ENCODE data around the gene EHD2.
"Not testable (repeated sequence)": the region's sequence is repeated elsewhere in the genome, so short reads cannot be mapped to it uniquely, and the experiment has no call there.

EHD2 gene

GRCh38 chr19:47750752-47751151, 37.5 kb downstream of the EHD2 start:
- DNase-seq: no peak

- DNase-seq: no peak
These were observed 39.4 kb downstream of the EHD2 start for GRCh38 chr19:47752440-47753211.

- no peak for DNase-seq
These were observed 41.2 kb downstream of the EHD2 start for GRCh38 chr19:47754206-47755064.

GRCh38 chr19:47755065-47755761, 42.0 kb downstream of the EHD2 start:
- DNase-seq: no peak

- no peak for DNase-seq
These were observed 42.8 kb downstream of the EHD2 start for GRCh38 chr19:47755762-47756626.

GRCh38 chr19:47756627-47756929, 43.4 kb downstream of the EHD2 start:
- no peak for DNase-seq

- DNase-seq: no peak
These were observed 43.9 kb downstream of the EHD2 start for GRCh38 chr19:47756953-47757608.

- DNase-seq: no peak
These were observed 44.6 kb downstream of the EHD2 start for GRCh38 chr19:47757617-47758442.

GRCh38 chr19:47758443-47758804, 45.2 kb downstream of the EHD2 start:
- DNase-seq: no peak

- no peak for DNase-seq
These were observed 47.4 kb downstream of the EHD2 start for GRCh38 chr19:47760632-47760999.

- no peak for DNase-seq
These were observed 48.3 kb downstream of the EHD2 start for GRCh38 chr19:47761566-47761965.

GRCh38 chr19:47762151-47762550, 48.9 kb downstream of the EHD2 start:
- no peak for DNase-seq

GRCh38 chr19:47762615-47763308, 49.5 kb downstream of the EHD2 start:
- DNase-seq: no peak

GRCh38 chr19:47764705-47765104, 51.5 kb downstream of the EHD2 start:
- not testable (repeated sequence) for DNase-seq

- DNase-seq: peak; percentile 38 to 65 (median 50)
These were observed 52.5 kb downstream of the EHD2 start for GRCh38 chr19:47765523-47766358.

GRCh38 chr19:47766359-47766620, 53.1 kb downstream of the EHD2 start:
- no peak for DNase-seq

GRCh38 chr19:47766670-47767069, 53.4 kb downstream of the EHD2 start:
- DNase-seq: no peak

GRCh38 chr19:47767349-47767748, 54.1 kb downstream of the EHD2 start:
- DNase-seq: no peak

GRCh38 chr19:47768604-47769003, 55.4 kb downstream of the EHD2 start:
- no peak for DNase-seq

GRCh38 chr19:47769534-47769933, 56.3 kb downstream of the EHD2 start:
- no peak for DNase-seq

All from suppressor macrophage (primary cell).